HEK293T (cell line): ENCODE measurements around the gene ARMC8.

Source experiments
- BHLHE40 ChIP-seq: fragments of 450-650 bp; IDR thresholded peaks from 2 replicates; pipeline ENCODE4 v1.6.1; 2016; ENCODE audit warnings: mild to moderate bottlenecking, moderate library complexity, borderline replicate concordance
- ELF4 ChIP-seq: fragments of 450-650 bp; IDR thresholded peaks from 2 replicates; pipeline ENCODE4 v1.6.1; 2017; ENCODE audit warnings: antibody characterized with exemption
- FOXA1 ChIP-seq: fragments of 450-650 bp; IDR thresholded peaks from 2 replicates; pipeline ENCODE4 v1.6.1; 2016; ENCODE audit warnings: mild to moderate bottlenecking
- FOXK2 ChIP-seq: fragments of 450-650 bp; IDR thresholded peaks from 2 replicates; pipeline ENCODE4 v1.6.1; 2016; ENCODE audit warnings: mild to moderate bottlenecking
- FOXM1 ChIP-seq: fragments of 450-650 bp; IDR thresholded peaks from 2 replicates; pipeline ENCODE4 v1.6.1; 2017; ENCODE audit warnings: mild to moderate bottlenecking, borderline replicate concordance
- SP1 ChIP-seq: fragments of 450-650 bp; IDR thresholded peaks from 2 replicates; pipeline ENCODE4 v1.6.1; 2017
- TARDBP ChIP-seq: fragments of 450-650 bp; IDR thresholded peaks from 2 replicates; pipeline ENCODE4 v1.6.1; 2016
- ZNF384 ChIP-seq: fragments of 450-650 bp; IDR thresholded peaks from 2 replicates; pipeline ENCODE4 v1.6.1; 2016
- TF ChIP-seq, protein P1 (sequence below): fragments of 450-650 bp; IDR thresholded peaks from 2 replicates; pipeline ENCODE4 v1.6.1; 2016

DNA sequence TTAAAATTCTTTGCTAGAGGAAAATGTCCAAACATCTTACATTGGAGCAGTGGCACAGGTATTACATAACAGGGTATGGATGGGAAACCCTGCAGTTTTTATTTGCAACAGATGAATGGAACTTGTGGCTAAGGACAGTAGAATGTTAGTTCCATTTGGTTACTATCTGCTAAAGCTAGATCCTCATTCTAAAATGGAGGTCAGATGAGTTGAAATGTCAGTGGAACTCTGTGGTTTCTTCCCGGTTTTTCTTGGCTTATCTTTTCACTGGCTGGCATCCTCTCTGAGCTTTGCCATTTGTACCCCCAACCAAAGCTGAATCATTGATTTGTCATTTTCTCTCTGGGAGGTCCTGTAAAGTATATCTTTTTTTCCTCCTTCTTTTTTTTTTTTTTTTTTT is 68.9 kb downstream of the ARMC8 start:
- no peak for TF ChIP-seq FOXA1
- TF ChIP-seq SP1 = no peak
- TF ChIP-seq BHLHE40 = no peak
- TF ChIP-seq FOXK2 = no peak
- no peak for TF ChIP-seq FOXM1
- TF ChIP-seq ELF4 = no peak
- TF ChIP-seq, protein P1, sequence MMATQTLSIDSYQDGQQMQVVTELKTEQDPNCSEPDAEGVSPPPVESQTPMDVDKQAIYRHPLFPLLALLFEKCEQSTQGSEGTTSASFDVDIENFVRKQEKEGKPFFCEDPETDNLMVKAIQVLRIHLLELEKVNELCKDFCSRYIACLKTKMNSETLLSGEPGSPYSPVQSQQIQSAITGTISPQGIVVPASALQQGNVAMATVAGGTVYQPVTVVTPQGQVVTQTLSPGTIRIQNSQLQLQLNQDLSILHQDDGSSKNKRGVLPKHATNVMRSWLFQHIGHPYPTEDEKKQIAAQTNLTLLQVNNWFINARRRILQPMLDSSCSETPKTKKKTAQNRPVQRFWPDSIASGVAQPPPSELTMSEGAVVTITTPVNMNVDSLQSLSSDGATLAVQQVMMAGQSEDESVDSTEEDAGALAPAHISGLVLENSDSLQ = no peak
- no peak for TF ChIP-seq TARDBP
- no peak for TF ChIP-seq ZNF384
